ENCODE data around the gene RABGEF1. TPM values are rescaled to one million over a fixed set of nuclear protein-coding genes. Genes with fewer than 3 reads are reported as not detected.
A peak's percentile ranks its signal among the peaks of the same experiment; 100 is the strongest.

RABGEF1 gene
- total and polyA plus RNA-seq, 2 of the 8 experiments (the other 6 are each of a cell fraction or from before 2014, with no cell fraction given): 10.2 to 18.0 TPM

DNA sequence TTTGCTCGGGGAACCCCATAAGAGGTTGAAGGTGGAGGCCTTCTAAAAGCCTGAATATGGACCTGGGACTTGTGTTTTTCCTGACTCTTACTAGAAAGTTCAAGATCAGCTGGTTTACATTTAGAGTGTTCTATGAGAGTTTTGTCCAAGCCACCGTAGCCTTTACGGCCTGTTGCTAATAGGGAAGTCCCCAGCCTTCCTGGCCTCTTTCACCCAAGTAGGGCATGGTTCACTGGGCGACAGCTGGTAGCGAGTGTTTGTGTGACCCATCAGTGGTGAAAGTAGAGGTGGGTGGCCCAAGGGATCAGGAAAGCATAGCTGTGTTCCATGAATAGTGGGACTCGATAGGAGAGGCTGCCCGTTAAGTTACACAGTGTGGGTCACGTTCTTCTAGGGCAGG lies 60.1 kb downstream of the RABGEF1 start:
- Histone ChIP-seq H3K23ac (ENCODE audit: insufficient read length) (no peak overlapping the region), H3K79me1 (ENCODE audit: low read depth, low read length) (no peaks in the 10 kb centered on the region), H3K4me3 (ENCODE audit: extremely low read depth in 1 of 4, insufficient read depth in 2 of 4, low read depth in 3 of 4, low read length in 4 of 4) (no peak overlapping the region), H4K20me1 (replicated peaks in 1 of 2; ENCODE audit: control insufficient read depth in 1 of 2, insufficient read depth in 2 of 2, low read length in 2 of 2) (no peaks in the 10 kb centered on the region), H3K27ac (ENCODE audit: low read depth, low read length) (no peak overlapping the region), H4K8ac (ENCODE audit: extremely low read depth, insufficient read depth, low read length) (no peak overlapping the region; the same call in 1 of the 2 replicates), H2AFZ (ENCODE audit: low read length) (no peak overlapping the region), H3K23me2 (ENCODE audit: low read depth, low read length) (no peaks in the 10 kb centered on the region), H3K9ac (replicated peaks in 1 of 4; ENCODE audit: extremely low read depth in 1 of 4, low read depth in 3 of 4, low read length in 3 of 4) (no peak overlapping the region), H2BK120ac (replicated peaks; ENCODE audit: low read depth, low read length) (no peak overlapping the region), H3K4me2 (ENCODE audit: insufficient read depth in 1 of 2, low read depth in 2 of 2, low read length in 2 of 2) (no peak overlapping the region), H3K14ac (ENCODE audit: insufficient read length) (no peak overlapping the region), H3K4ac (replicated peaks; ENCODE audit: insufficient read length, low read depth, low read length) (no peak overlapping the region), H2BK15ac (ENCODE audit: low read length) (no peak overlapping the region), H3K18ac (ENCODE audit: extremely low read depth, low read length) (no peak overlapping the region), H4K5ac (ENCODE audit: insufficient read length, low read depth, low read length) (no peak overlapping the region), H3K56ac (replicated peaks; ENCODE audit: insufficient read length, low read depth, low read length) (no peak overlapping the region), H4K91ac (replicated peaks; ENCODE audit: insufficient read length, low read length) (no peak overlapping the region), H3K4me1 (replicated peaks in 1 of 4; ENCODE audit: control insufficient read depth in 3 of 4, insufficient read depth in 4 of 4, low read length in 3 of 4) (no peaks in the 10 kb centered on the region), H3K79me2 (ENCODE audit: control insufficient read depth in 1 of 2, insufficient read depth in 2 of 2, low read length in 2 of 2) (no peaks in the 10 kb centered on the region), H3K27me3 (replicated peaks in 1 of 4; ENCODE audit: control insufficient read depth in 3 of 4, extremely low read depth in 1 of 4, insufficient read depth in 3 of 4, low read length in 3 of 4) (no peaks in the 10 kb centered on the region), H2BK20ac (ENCODE audit: low read length) (no peak overlapping the region), H2BK5ac (ENCODE audit: low read depth, low read length) (no peak overlapping the region; the same call in 1 of the 2 replicates), H3K9me3 (ENCODE audit: insufficient read depth in 2 of 2, low read depth in 1 of 2, low read length in 1 of 2) (no peaks in the 10 kb centered on the region), H2BK12ac (ENCODE audit: low read depth, low read length) (no peak overlapping the region), H2AK5ac (ENCODE audit: low read depth, low read length) (no peak overlapping the region), H3K36me3 (ENCODE audit: control insufficient read depth in 2 of 4, insufficient read depth in 4 of 4, low read length in 3 of 4) (peaks cover 6 to 54% (median 32%) of the 10 kb centered on the region in 4 experiments)
- ChIA-PET POLR2A (ENCODE audit: partially characterized antibody) (no interaction called here), CTCF (ENCODE audit: partially characterized antibody) (interaction anchor here (1.0 kb wide), 1 partner anchor 243 kb away, joined by 3 read pairs; no protein-coding TSS in a partner anchor)
- DNase-seq (ENCODE audit: low read depth in 1 of 2, low spot score in 2 of 2): peak in 1 of 2 experiments; percentile 11
- no peak for FAIRE-seq
- TF ChIP-seq FOSL1 (IDR thresholded peaks at IDR 0.05; ENCODE audit: insufficient read depth, low read depth, low read length): no peak
- TF ChIP-seq KDM1A (IDR thresholded peaks at IDR 0.05; ENCODE audit: borderline replicate concordance, low read length): no peak
- WGBS, 2 experiments (ENCODE audit: extremely low coverage in 1 of 2, insufficient coverage in 1 of 2, insufficient read length in 1 of 2, insufficient replicate concordance in 2 of 2, low coverage in 1 of 2, low lambda C conversion rate in 2 of 2, missing lambda C conversion rate in 1 of 2): 95% methylated on average over 8 of the region's 8 CpGs; no CpG with 5 or more reads in 1 of the 2 experiments
